T47D (cell line): ENCODE results near the gene DSC2.

ENCODE experiments used
- DNase-seq, 2 experiments: peaks; one replicate each; pipeline versions ENCODE4 v3.0.0 to v3.0.0-alpha.2; 2011 to 2012; ENCODE audit warnings: low read depth in 1 of 2, low spot score in 1 of 2
- JUND ChIP-seq: IDR thresholded peaks from 2 replicates; pipeline ENCODE4 v1.6.1; 2012; ENCODE audit warnings: low read depth
- in situ Hi-C: cut with HindIII; loops from 2 replicates; pipeline ENCODE4 v1.10.0; 2016; ENCODE audit warnings: low sequenced_read_pairs, low pct_unique_long_range_greater_than_20kb

Gene DSC2

DNA sequence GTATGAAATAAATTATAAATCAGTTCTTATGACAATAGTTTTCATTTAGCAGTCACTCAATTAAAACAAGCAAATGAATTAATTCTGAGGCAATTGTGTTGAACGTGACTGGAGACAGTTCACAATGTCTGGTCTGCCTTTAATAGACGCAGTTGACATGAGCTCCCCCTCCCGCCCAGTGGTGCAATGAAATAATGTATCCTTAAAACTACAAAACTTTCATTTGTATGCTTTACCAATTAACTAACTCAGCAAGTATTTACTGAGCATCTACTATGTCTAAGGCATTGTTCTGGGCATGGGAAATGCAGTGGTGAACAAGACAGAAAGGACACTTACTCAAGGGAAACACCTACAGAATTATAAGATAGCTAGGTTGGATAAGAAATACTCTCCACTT is 3.5 kb upstream of the DSC2 start:
- in situ Hi-C loops: no loop called here

GRCh38 chr18:31104444-31104843 is 2.2 kb upstream of the DSC2 start:
- DNase-seq: no peak
- no peak for TF ChIP-seq JUND
- in situ Hi-C loops: no loop called here

More for the DNA sequence above, 3.5 kb upstream of the DSC2 start:
- no peak for DNase-seq
- no peak for TF ChIP-seq JUND

GRCh38 chr18:31103423-31103822 is 1.2 kb upstream of the DSC2 start:
- TF ChIP-seq JUND: no peak
- DNase-seq: no peak
- in situ Hi-C loops: no loop called here

- no peak for TF ChIP-seq JUND
- no peak for DNase-seq
- in situ Hi-C loops: no loop called here
Observed at GRCh38 chr18:31102941-31103340, 720 bp upstream of the DSC2 start.

DNA sequence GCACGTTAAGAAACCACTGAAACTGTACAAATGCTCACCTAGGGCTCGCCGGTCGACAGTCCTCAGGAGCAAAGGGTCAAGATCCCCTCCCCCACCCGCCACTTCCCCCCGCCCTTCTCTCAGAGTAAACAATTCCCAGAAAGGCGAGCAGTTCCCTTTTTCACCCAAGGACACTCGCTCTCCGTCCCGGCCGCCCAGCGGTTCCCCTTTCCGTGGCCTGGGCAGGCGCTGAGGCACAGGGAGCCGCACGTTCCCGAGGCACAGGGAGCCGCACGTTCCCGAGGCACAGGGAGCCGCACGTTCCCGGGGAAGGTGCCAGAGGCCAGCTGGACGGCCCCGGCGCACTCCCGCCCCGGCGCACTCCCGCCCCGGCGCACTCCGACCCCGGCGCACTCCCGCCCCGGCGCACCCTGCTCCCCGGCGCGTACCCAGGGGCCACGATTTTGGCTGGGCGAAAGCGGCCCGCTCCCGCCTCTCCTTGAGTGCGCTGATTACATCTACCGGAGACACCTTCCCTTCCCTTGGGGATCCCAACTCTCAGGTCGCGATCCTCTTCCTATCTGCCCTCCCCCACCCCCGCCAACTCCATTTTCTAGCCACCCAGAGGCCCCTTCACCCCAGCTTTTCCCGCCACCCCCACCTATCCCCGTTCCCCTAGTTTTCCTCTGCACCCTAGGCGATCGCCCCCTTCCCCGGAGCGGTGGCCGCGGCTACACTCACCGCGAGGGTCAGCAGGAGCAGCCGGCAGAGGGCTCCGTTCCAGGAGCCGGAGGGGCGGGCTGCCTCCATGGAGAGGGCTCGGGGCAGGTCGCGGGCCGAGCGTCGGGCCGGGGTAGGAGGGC is 817 bp downstream of the DSC2 start:
- DNase-seq: peak; percentile 24 to 60
- TF ChIP-seq JUND: no peak
- in situ Hi-C loops: no loop called here

DNA sequence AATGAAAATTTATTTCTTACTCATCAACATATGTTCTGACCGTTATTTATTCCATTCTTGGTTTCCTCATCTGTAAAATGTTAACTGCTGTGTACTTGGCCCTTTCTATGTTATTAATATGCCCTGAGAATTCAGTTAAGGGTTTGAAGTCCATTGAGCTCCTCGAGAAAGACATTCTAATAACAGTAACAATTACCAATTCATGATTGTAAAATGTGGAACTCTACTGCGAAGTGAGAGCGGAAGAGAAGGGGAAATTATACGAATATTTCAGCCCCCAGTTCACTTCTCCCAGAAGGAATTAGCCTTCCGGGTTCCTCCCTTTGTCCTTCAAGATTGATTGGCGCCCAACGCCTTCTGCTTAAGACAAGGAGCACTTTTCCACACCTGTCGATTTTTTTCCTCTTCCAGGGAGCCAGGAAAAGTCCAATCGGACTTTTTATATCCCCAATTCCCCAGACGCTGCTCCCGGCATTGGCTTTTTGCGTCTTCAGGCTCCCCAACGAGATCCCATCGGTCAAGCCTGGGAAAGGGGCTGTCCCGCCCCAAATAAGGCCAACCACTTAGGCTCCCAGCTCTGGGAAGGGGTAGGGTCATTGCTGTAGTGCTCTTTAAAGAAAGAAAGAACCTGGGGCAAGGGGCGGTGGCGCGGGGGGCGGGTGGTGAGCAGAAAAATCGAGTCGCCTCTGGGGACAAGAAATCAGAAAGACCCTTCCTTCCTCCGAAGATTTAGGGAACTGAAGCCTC is 1.6 kb downstream of the DSC2 start:
- no peak for TF ChIP-seq JUND
- peak; percentile 7 to 53 for DNase-seq
- in situ Hi-C loops: no loop called here

DNA sequence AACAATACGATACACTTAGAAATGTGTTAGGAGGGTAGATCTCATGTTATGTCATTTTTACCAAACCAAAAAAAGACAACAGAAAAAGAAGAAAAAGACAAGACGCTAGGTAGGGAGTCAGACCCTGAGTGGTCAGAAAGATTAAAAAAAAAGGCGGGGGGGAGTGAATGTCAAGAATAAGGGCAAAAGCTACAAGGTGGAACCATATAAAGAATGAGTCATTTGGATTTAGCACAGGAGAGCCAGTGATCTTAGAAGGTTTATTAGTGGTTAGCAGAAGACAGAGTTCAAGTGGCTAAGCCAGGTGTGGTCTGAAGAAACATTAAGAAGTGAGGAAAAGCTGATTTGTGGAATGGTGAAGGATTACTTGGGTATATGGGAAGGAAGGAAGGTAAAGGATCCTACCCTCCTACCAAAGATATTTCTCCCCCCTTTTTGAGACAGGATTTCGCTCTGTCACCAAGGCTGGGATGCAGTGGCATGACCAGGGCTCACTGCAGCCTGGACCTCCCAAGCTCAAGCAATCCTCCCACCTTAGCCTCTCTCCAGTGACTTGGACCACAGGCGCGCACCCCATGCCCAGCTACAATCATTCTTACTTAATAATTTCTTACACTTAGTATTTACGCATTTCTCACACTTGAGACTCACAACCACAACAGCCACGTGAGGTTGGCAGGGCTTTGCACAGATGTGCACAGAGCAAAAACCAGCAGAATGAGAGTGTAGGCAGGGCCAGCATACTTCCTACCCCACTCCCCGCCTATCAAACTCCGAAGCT is 2.6 kb downstream of the DSC2 start:
- in situ Hi-C loops: no loop called here
- no peak for TF ChIP-seq JUND
- no peak for DNase-seq

DNA sequence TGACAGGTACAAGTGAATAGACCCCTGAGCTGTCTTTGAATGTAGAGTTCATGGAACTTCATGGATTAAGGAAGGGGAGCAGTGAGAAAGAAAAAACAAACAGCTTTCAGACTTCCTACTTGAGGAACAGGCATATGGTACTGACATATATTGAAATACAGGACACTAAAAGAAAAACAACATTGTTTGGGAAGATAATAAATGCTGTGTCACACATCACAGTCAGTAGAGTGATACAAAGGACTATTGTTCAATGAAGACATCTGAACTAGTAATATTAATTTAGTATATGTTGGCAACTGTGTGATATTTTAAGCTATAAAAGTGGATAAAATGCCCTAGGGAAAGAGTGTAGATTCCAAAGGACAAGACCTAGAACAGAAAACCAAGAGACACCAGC is 3.3 kb downstream of the DSC2 start:
- no peak for DNase-seq
- no peak for TF ChIP-seq JUND
- in situ Hi-C loops: no loop called here

GRCh38 chr18:31097666-31098065 is 4.6 kb downstream of the DSC2 start:
- no peak for DNase-seq
- in situ Hi-C loops: no loop called here
- no peak for TF ChIP-seq JUND

DNA sequence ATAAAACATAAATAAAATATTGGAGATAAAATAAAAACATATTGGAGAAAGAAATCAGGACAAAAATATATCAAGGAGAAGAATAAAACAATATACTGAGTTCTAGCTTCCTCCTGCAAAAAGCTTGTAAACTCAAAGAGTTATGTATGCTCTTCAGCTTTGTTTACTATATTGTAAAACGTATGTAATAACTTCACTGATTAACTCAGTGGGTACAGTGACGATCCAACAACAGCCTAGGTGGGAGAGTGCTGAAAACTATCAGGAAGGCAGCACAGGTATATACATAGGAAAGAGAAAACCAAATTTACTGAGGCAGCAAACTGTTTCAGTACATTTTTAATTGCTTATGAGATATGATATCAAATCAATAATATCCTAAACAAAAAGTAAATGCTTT is 8.3 kb downstream of the DSC2 start:
- in situ Hi-C loops: no loop called here
- no peak for TF ChIP-seq JUND
- DNase-seq: no peak

DNA sequence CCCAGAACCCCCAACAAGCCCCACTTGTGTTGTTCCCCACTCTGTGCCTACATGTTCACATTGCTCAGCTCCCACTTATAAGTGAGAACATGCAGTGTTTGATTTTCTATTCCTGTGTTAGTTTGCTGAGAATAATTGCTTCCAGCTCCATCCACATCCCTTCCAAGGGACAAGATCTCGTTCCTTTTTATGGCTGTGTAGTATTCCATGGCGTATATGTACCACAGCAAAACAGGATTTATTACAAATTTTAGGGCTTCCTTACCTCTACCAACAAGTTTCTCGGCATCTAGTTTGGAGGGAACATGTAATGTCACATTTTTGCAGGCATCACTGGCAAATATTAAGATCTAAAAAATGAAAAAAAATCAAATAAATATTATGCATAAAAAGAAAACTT is 8.9 kb downstream of the DSC2 start:
- no peak for TF ChIP-seq JUND
- in situ Hi-C loops: no loop called here
- no peak for DNase-seq

DNA sequence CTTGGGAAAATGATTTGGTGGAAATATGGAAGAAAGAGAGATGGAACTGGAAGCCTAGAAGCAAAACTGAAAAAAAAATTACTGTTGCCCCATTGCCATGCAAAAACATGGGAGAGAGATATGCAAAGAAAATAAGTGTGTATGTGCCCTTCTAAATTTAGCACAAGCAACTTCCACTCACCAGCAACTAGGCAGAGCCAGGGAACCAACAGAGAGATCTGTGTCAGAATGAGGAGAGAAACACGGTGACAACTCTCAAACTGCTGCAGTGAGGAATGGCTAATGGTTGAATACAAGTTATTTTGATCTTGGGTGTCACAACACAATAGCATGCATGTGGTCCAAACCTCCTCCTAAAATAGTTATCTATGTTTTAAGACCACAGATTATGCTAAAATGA is 10.9 kb downstream of the DSC2 start:
- in situ Hi-C loops: no loop called here
- no peak for TF ChIP-seq JUND
- DNase-seq: no peak

DNA sequence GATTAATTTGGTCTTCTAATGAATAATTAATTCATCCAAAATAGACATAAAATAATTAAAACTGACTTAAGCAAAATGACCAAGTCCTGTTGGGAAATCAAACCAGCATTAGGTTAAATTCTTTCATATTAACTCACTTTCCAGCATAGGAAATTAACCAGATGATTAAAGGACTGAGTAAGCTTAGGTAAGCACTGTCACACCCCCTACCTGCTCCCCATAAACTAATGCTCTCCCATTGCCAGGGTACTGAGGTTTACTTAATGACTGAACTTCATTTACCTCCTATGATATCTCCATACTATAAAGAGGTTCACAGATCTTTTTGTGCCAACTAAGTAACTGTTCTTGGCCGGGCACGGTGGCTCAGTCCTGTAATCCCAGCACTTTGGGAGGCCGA is 13.7 kb downstream of the DSC2 start:
- DNase-seq: no peak
- TF ChIP-seq JUND: no peak
- in situ Hi-C loops: no loop called here
